HepG2 (cell line): ENCODE measurements around the gene SLC39A2. TPM values are rescaled to one million over a fixed set of nuclear protein-coding genes. Genes with fewer than 3 reads are reported as not detected.
A peak's percentile ranks its signal among the peaks of the same experiment; 100 is the strongest.

ENCODE experiments used
- MAZ ChIP-seq, 2 experiments: sonication (generic) in 1 of 2; formaldehyde crosslinking in 1 of 2; IDR thresholded peaks; 2 replicates each; pipeline versions ENCODE4 v1.5.0 to v1.6.1; 2012 to 2020; ENCODE audit warnings: low read depth in 2 of 2, mild to moderate bottlenecking in 2 of 2, borderline replicate concordance in 1 of 2, improper control_type of control experiment in 1 of 2, low read length in 1 of 2, missing genetic modification reagents in 1 of 2, moderate library complexity in 1 of 2
- MIXL1 ChIP-seq: IDR thresholded peaks from 2 replicates; pipeline ENCODE4 v1.6.1; 2016
- MYC ChIP-seq: sonication (generic); formaldehyde crosslinking; IDR thresholded peaks from 2 replicates; pipeline ENCODE4 v1.9.0; 2021; ENCODE audit warnings: missing genetic modification reagents, borderline replicate concordance
- NONO ChIP-seq, 2 experiments: fragments of 450-650 bp in 1 of 2; sonication (generic) in 1 of 2; formaldehyde crosslinking in 1 of 2; IDR thresholded peaks in 1 of 2; conservative IDR thresholded peaks in 1 of 2; 2 replicates each; pipeline versions ENCODE4 v1.6.1 to v1.8.0; 2017 to 2022; ENCODE audit warnings: mild to moderate bottlenecking in 1 of 2, missing genetic modification reagents in 1 of 2, moderate library complexity in 1 of 2
- POLR2G ChIP-seq: fragments of 200-400 bp; formaldehyde crosslinking; IDR thresholded peaks from 2 replicates; pipeline ENCODE4 v1.6.1; 2018; ENCODE audit warnings: mild to moderate bottlenecking, low read depth, low read length, moderate library complexity
- RBM39 ChIP-seq: fragments of 200-400 bp; formaldehyde crosslinking; IDR thresholded peaks from one replicate; pipeline ENCODE4 v1.6.1; 2018; ENCODE audit warnings: antibody characterized with exemption, mild to moderate bottlenecking, low read depth, low read length; ENCODE audit not compliant: poor library complexity, severe bottlenecking
- REL ChIP-seq: sonication (generic); formaldehyde crosslinking; conservative IDR thresholded peaks from 2 replicates; pipeline ENCODE4 v1.8.0; 2022; ENCODE audit warnings: mild to moderate bottlenecking, missing genetic modification reagents, moderate library complexity
- SRSF4 ChIP-seq: fragments of 200-400 bp; formaldehyde crosslinking; IDR thresholded peaks from one replicate; pipeline ENCODE4 v1.6.1; 2018; ENCODE audit warnings: mild to moderate bottlenecking, low read depth, low read length, moderate library complexity; ENCODE audit not compliant: poor library complexity, severe bottlenecking
- TSC22D2 ChIP-seq: sonication (generic); formaldehyde crosslinking; IDR thresholded peaks from 2 replicates; pipeline ENCODE4 v1.5.1; 2020; ENCODE audit warnings: missing genetic modification reagents, mild to moderate bottlenecking, borderline replicate concordance
- ZEB1 ChIP-seq: IDR thresholded peaks from 2 replicates; pipeline ENCODE4 v1.6.1; 2012; ENCODE audit warnings: mild to moderate bottlenecking, low read depth, inconsistent platforms; ENCODE audit not compliant: insufficient replicate concordance
- ZFAT ChIP-seq: sonication (generic); formaldehyde crosslinking; conservative IDR thresholded peaks from 2 replicates; pipeline ENCODE4 v1.8.1; 2023; ENCODE audit warnings: missing genetic modification reagents, inconsistent platforms
- ZFP41 ChIP-seq: sonication (generic); formaldehyde crosslinking; IDR thresholded peaks from 2 replicates; pipeline ENCODE4 v1.4.0; 2020; ENCODE audit warnings: mild to moderate bottlenecking, missing genetic modification reagents, borderline replicate concordance
- ZNF446 ChIP-seq: sonication (generic); formaldehyde crosslinking; IDR thresholded peaks from 2 replicates; pipeline ENCODE4 v1.5.0; 2020; ENCODE audit warnings: mild to moderate bottlenecking, missing genetic modification reagents
- ZNF569 ChIP-seq: sonication (generic); formaldehyde crosslinking; IDR thresholded peaks from 2 replicates; pipeline ENCODE4 v1.5.0; 2020; ENCODE audit warnings: mild to moderate bottlenecking, missing genetic modification reagents, moderate library complexity, borderline replicate concordance
- ZNF614 ChIP-seq: IDR thresholded peaks from 2 replicates; pipeline ENCODE4 v1.6.1; 2018; ENCODE audit warnings: missing biosample characterization, missing genetic modification reagents, inconsistent platforms, borderline replicate concordance
- ZNF644 ChIP-seq: IDR thresholded peaks from 2 replicates; pipeline ENCODE4 v1.6.1; 2016; ENCODE audit warnings: low read depth
- ZNF713 ChIP-seq: sonication (generic); formaldehyde crosslinking; IDR thresholded peaks from 2 replicates; pipeline ENCODE4 v1.4.0; 2020; ENCODE audit warnings: mild to moderate bottlenecking, missing genetic modification reagents
- ZNF720 ChIP-seq: sonication (generic); formaldehyde crosslinking; IDR thresholded peaks from 2 replicates; pipeline ENCODE4 v1.4.0; 2020; ENCODE audit warnings: missing genetic modification reagents
- ZNF766 ChIP-seq: sonication (generic); formaldehyde crosslinking; IDR thresholded peaks from 2 replicates; pipeline ENCODE4 v1.5.0; 2020; ENCODE audit warnings: missing genetic modification reagents, borderline replicate concordance
- ZSCAN29 ChIP-seq: sonication (generic); formaldehyde crosslinking; conservative IDR thresholded peaks from 2 replicates; pipeline ENCODE4 v1.4.0; 2020; ENCODE audit warnings: mild to moderate bottlenecking, missing genetic modification reagents
- polyA plus RNA-seq, 8 experiments: library from polyadenylated mRNA; depleted of rRNA in 3 of 8; stranded (reverse) in 7 of 8; unstranded in 1 of 8; fragments of >200 nt; fragmentation: Illumina TruSeq in 4 of 8; extraction: Trizol in 4 of 8; gene quantifications; 2 replicates each; pipeline versions ENCODE4 v1.2.1 to v1.2.3, GENCODE V29; 2011 to 2016; ENCODE audit warnings: low read depth in 4 of 8, missing spikeins in 1 of 8, mixed read lengths in 1 of 8; ENCODE audit not compliant: insufficient read depth in 1 of 8
- total RNA-seq, 5 experiments: library from RNA; depleted of rRNA; stranded (reverse); fragments of >200 nt; fragmentation: Illumina TruSeq; extraction: Trizol; gene quantifications; 2 replicates each; pipeline ENCODE4 v1.2.3, GENCODE V29; 2016; ENCODE audit warnings: low read depth in 1 of 5
- TF ChIP-seq, protein P1 (sequence below): sonication (generic); formaldehyde crosslinking; conservative IDR thresholded peaks from 2 replicates; pipeline ENCODE4 v1.4.0; 2020; ENCODE audit warnings: missing genetic modification reagents
- TF ChIP-seq, protein P2 (sequence below): sonication (generic); formaldehyde crosslinking; IDR thresholded peaks from 2 replicates; pipeline ENCODE4 v1.8.0; 2022; ENCODE audit warnings: missing genetic modification reagents, mild to moderate bottlenecking, inconsistent platforms, borderline replicate concordance
- TF ChIP-seq, protein P3 (sequence below): sonication (generic); formaldehyde crosslinking; IDR thresholded peaks from 2 replicates; pipeline ENCODE4 v1.4.0; 2020; ENCODE audit warnings: missing genetic modification reagents
- TF ChIP-seq, protein P4 (sequence below): sonication (generic); formaldehyde crosslinking; IDR thresholded peaks from 2 replicates; pipeline ENCODE4 v1.5.1; 2020; ENCODE audit warnings: mild to moderate bottlenecking, missing genetic modification reagents, moderate library complexity

SLC39A2 gene
- total and polyA plus RNA-seq, 2 of the 13 experiments (the other 11 are each of a cell fraction or from before 2014, with no cell fraction given) = 0.08 to 0.11 TPM

DNA sequence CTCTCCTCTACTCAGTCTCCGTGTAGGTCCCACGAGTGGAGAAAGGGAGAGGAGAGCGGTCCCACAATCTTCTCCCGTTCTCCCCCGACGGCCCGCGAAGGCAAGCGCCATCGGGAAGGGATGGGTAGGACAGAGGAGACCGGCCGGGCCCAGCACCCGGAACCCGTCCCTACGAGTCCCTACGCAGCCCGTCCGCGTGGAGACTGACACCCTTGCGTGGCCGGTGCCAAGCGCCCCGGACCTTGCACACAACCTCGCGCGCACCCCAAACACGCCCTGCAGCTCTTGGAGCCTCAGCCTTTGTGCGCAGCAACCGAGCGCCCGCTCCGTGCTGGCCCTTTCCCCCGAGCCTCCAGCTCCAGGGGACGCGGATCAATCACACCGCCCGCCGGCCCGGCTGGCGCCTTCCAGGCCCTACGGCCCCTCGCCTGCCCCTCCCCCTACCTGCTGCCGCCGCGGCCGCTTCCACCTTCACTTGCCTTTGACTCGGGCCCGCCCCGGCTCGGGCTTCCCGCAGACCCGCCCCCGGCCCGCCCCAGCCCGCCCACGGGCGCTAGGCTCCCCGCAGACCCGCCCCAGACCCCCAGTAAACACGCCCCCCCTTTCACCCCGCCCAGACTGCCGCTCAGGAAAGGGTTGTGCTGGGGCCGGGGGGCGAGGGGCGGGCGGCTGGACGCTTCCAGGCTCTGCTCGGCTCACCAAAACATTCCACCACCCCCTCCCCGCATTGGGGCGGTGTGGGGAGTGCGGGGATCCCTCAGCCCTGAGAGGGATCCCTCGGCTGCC lies 25.7 kb downstream of the SLC39A2 start, which contains the start of gene NDRG2 (continued):
- TF ChIP-seq, protein P1, sequence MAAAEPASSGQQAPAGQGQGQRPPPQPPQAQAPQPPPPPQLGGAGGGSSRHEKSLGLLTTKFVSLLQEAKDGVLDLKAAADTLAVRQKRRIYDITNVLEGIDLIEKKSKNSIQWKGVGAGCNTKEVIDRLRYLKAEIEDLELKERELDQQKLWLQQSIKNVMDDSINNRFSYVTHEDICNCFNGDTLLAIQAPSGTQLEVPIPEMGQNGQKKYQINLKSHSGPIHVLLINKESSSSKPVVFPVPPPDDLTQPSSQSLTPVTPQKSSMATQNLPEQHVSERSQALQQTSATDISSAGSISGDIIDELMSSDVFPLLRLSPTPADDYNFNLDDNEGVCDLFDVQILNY (CRISPR knock-in tag) = peak; percentile 79
- peak; percentile 30; the same call in 1 of the 2 replicates for TF ChIP-seq MIXL1 (CRISPR knock-in tag)
- TF ChIP-seq RBM39 = peak; percentile 73
- no peak for TF ChIP-seq REL (CRISPR knock-in tag)
- no peak; the same call in 1 of the 2 replicates for TF ChIP-seq ZFP41 (CRISPR knock-in tag)
- no peak for TF ChIP-seq SRSF4
- TF ChIP-seq, protein P2, sequence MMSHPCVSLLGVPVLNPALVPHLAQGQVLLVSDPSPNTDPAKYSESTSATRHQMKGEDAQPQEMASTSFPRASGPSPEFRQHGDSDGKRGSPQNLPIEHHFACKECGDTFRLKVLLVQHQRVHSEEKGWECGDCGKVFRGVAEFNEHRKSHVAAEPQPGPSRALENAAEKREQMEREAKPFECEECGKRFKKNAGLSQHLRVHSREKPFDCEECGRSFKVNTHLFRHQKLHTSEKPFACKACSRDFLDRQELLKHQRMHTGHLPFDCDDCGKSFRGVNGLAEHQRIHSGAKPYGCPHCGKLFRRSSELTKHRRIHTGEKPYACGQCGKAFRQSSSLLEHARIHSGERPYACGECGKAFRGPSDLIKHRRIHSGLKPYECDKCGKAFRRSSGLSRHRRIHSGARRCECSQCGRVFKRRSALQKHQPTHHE (CRISPR knock-in tag) = no peak
- no peak for TF ChIP-seq ZEB1
- TF ChIP-seq ZSCAN29 = no peak
- TF ChIP-seq ZNF614 (CRISPR knock-in tag) = no peak
- TF ChIP-seq ZNF720 = no peak
- TF ChIP-seq MAZ (IDR thresholded peaks at IDR 0.05; ENCODE audit: borderline replicate concordance, low read depth, low read length) = no peak
- peak; percentile 64 for TF ChIP-seq MAZ (CRISPR knock-in tag; IDR thresholded peaks at IDR 0.05; ENCODE audit: low read depth)
- peak; percentile 80 for TF ChIP-seq POLR2G
- TF ChIP-seq NONO (IDR thresholded peaks at IDR 0.05) = no peak
- peak; percentile 63; the same call in 1 of the 2 replicates for TF ChIP-seq NONO (CRISPR knock-in tag; conservative IDR thresholded peaks at IDR 0.05)
- no peak for TF ChIP-seq TSC22D2 (CRISPR knock-in tag)
- TF ChIP-seq, protein P3, sequence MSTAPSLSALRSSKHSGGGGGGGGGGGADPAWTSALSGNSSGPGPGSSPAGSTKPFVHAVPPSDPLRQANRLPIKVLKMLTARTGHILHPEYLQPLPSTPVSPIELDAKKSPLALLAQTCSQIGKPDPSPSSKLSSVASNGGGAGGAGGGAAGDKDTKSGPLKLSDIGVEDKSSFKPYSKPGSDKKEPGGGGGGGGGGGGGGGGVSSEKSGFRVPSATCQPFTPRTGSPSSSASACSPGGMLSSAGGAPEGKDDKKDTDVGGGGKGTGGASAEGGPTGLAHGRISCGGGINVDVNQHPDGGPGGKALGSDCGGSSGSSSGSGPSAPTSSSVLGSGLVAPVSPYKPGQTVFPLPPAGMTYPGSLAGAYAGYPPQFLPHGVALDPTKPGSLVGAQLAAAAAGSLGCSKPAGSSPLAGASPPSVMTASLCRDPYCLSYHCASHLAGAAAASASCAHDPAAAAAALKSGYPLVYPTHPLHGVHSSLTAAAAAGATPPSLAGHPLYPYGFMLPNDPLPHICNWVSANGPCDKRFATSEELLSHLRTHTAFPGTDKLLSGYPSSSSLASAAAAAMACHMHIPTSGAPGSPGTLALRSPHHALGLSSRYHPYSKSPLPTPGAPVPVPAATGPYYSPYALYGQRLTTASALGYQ (CRISPR knock-in tag) = peak; percentile 92
- TF ChIP-seq ZNF766 (CRISPR knock-in tag) = peak; percentile 92; the same call in 1 of the 2 replicates
- TF ChIP-seq ZNF569 (CRISPR knock-in tag) = no peak
- TF ChIP-seq, protein P4, sequence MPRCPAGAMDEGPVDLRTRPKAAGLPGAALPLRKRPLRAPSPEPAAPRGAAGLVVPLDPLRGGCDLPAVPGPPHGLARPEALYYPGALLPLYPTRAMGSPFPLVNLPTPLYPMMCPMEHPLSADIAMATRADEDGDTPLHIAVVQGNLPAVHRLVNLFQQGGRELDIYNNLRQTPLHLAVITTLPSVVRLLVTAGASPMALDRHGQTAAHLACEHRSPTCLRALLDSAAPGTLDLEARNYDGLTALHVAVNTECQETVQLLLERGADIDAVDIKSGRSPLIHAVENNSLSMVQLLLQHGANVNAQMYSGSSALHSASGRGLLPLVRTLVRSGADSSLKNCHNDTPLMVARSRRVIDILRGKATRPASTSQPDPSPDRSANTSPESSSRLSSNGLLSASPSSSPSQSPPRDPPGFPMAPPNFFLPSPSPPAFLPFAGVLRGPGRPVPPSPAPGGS = no peak
- no peak for TF ChIP-seq ZNF713
- TF ChIP-seq ZNF644 (CRISPR knock-in tag) = no peak
- peak; percentile 92 for TF ChIP-seq ZNF446 (CRISPR knock-in tag)
- no peak for TF ChIP-seq ZFAT
- peak; percentile 93 for TF ChIP-seq MYC
